Panc1 (cell line): ENCODE measurements around the gene ZNF594. TPM values are rescaled to one million over a fixed set of nuclear protein-coding genes. Genes with fewer than 3 reads are reported as not detected.

Experiments used
- ATAC-seq: fragments of 200-7000 bp; cut with Tn5 transposase; 2 replicates; pipeline ENCODE4 v1.9.1; 2020; ENCODE audit warnings: mild to moderate bottlenecking, moderate library complexity
- BruUV-seq: library from RNA; stranded (reverse); fragments of 400-500 nt; replicated peaks from 2 replicates; lab custom pipeline; 2021; lab: Mats Ljungman, UMichigan
- CTCF ChIA-PET: fragments of 300-600 bp; sonication (Branson Sonifier 250); formaldehyde crosslinking; loops from one replicate; lab custom pipeline; 2022; ENCODE audit warnings: antibody characterized with exemption; lab: Charles Lee
- POLR2A ChIA-PET: fragments of 300-600 bp; sonication (Branson Sonifier 250); formaldehyde crosslinking; loops from one replicate; lab custom pipeline; 2022; ENCODE audit warnings: antibody characterized with exemption; lab: Charles Lee
- DNase-seq: peaks from one replicate; pipeline ENCODE4 v3.0.0-alpha.2; 2010; ENCODE audit warnings: low read depth, low spot score
- H3K27ac ChIP-seq: 2 replicates; pipeline ENCODE4 v1.5.1; 2011; ENCODE audit warnings: mild to moderate bottlenecking, low read length, inconsistent platforms
- H3K27me3 ChIP-seq: fragments of 200-500 bp; sonication (Bioruptor generic); 2 replicates; pipeline ENCODE4 v1.6.0; 2014; ENCODE audit warnings: low read length, inconsistent platforms; ENCODE audit not compliant: control insufficient read depth, insufficient read depth
- H3K36me3 ChIP-seq: fragments of 200-500 bp; sonication (Bioruptor generic); 2 replicates; pipeline ENCODE4 v1.5.1; 2014; ENCODE audit warnings: inconsistent platforms, mild to moderate bottlenecking, low read length, moderate library complexity; ENCODE audit not compliant: control insufficient read depth, insufficient read depth
- H3K4me1 ChIP-seq: 2 replicates; pipeline ENCODE4 v1.5.1; 2011; ENCODE audit warnings: inconsistent platforms, mild to moderate bottlenecking, low read length, moderate library complexity; ENCODE audit not compliant: control insufficient read depth, insufficient read depth
- H3K4me3 ChIP-seq, 2 experiments: 2 replicates each; pipeline ENCODE4 v1.5.1; 2011 to 2012; ENCODE audit warnings: low read depth in 2 of 2, low read length in 2 of 2, mild to moderate bottlenecking in 2 of 2, inconsistent platforms in 1 of 2, moderate library complexity in 1 of 2
- H3K9me3 ChIP-seq: fragments of 200-500 bp; sonication (Bioruptor generic); 2 replicates; pipeline ENCODE4 v1.5.1; 2014; ENCODE audit warnings: low read depth, mild to moderate bottlenecking, inconsistent platforms, low read length, moderate library complexity; ENCODE audit not compliant: control insufficient read depth, insufficient read depth
- CTCF ChIP-seq: fragments of 450-650 bp; IDR thresholded peaks from 2 replicates; pipeline ENCODE4 v1.5.1; 2017; ENCODE audit warnings: mild to moderate bottlenecking
- POLR2AphosphoS5 ChIP-seq: IDR thresholded peaks from 2 replicates; pipeline ENCODE4 v1.6.1; 2012; ENCODE audit warnings: mild to moderate bottlenecking, low read depth, low read length, moderate library complexity
- REST ChIP-seq, 2 experiments: IDR thresholded peaks; 2 replicates each; pipeline ENCODE4 v1.6.1; 2011 to 2012; ENCODE audit warnings: low read depth in 2 of 2, control low read depth in 1 of 2, low read length in 1 of 2, mild to moderate bottlenecking in 1 of 2, moderate library complexity in 1 of 2; ENCODE audit not compliant: insufficient read depth in 1 of 2
- SIN3A ChIP-seq: IDR thresholded peaks from 2 replicates; pipeline ENCODE4 v1.6.1; 2012; ENCODE audit warnings: low read depth, mild to moderate bottlenecking, low read length, moderate library complexity, borderline replicate concordance; ENCODE audit not compliant: insufficient read depth
- TCF7L2 ChIP-seq: IDR thresholded peaks from 2 replicates; pipeline ENCODE4 v1.6.1; 2011; ENCODE audit warnings: mild to moderate bottlenecking, low read depth, low read length, inconsistent platforms
- in situ Hi-C: cut with HindIII; loops from 2 replicates; pipeline ENCODE4 v1.10.0; 2016; ENCODE audit warnings: low sequenced_read_pairs, low pct_unique_long_range_greater_than_20kb
- intact Hi-C: fragments of 100-400 bp; cut with micrococcal nuclease; formaldehyde crosslinking; loops from one replicate; pipeline ENCODE4 v1.10.0; 2022; ENCODE audit not compliant: unreplicated experiment
- total RNA-seq: library from RNA; stranded (reverse); gene quantifications from one replicate; pipeline ENCODE4 v1.2.1, GENCODE V29; 2021; ENCODE audit not compliant: unreplicated experiment

Gene ZNF594
- total RNA-seq, 1 experiment from 2014 or later = 5.6 TPM

- DNase-seq (no peak), ATAC-seq (no peak)
- in situ Hi-C loops = no loop called here
- no peaks in the 10 kb centered on the region for H3K4me1 ChIP-seq
- no peak overlapping the region for H3K4me3 ChIP-seq
- H3K9me3 ChIP-seq = no peaks in the 10 kb centered on the region
- CTCF ChIA-PET = interaction anchor here (0.8 kb wide), 1 partner anchor 40 kb away, joined by 4 read pairs; no protein-coding TSS in a partner anchor
- intact Hi-C loops = loop anchor here (5.0 kb wide), 1 partner anchor 41 kb away; no protein-coding TSS in a partner anchor
- POLR2A ChIA-PET = no interaction called here
- H3K27ac ChIP-seq = no peak overlapping the region
- no peak for TF ChIP-seq TCF7L2
- no peak for TF ChIP-seq CTCF
- no peak for TF ChIP-seq POLR2AphosphoS5
- no peak for TF ChIP-seq REST (IDR thresholded peaks at IDR 0.05; ENCODE audit: insufficient read depth in 1 of 2, low read depth in 2 of 2, low read length in 1 of 2)
- TF ChIP-seq SIN3A = no peak
- no TSS peak for BruUV-seq
- no peaks in the 10 kb centered on the region for H3K27me3 ChIP-seq
- no peaks in the 10 kb centered on the region for H3K36me3 ChIP-seq
Observed at GRCh38 chr17:5238333-5238732, 46.7 kb upstream of the ZNF594 start.

- no TSS peak for BruUV-seq
- intact Hi-C loops = loop anchor here (5.0 kb wide), 1 partner anchor 40 kb away; no protein-coding TSS in a partner anchor
- Histone ChIP-seq H3K4me1 (no peaks in the 10 kb centered on the region), H3K27ac (no peak overlapping the region), H3K27me3 (no peaks in the 10 kb centered on the region), H3K36me3 (no peaks in the 10 kb centered on the region), H3K4me3 (no peak overlapping the region), H3K9me3 (no peaks in the 10 kb centered on the region)
- DNase-seq = peak; percentile 82
- POLR2A ChIA-PET = interaction anchor here (0.6 kb wide), 1 partner anchor 29 kb away, joined by 3 read pairs; no protein-coding TSS in a partner anchor
- CTCF ChIA-PET = interaction anchor here (0.8 kb wide), 1 partner anchor 39 kb away, joined by 4 read pairs; no protein-coding TSS in a partner anchor
- in situ Hi-C loops = no loop called here
- TF ChIP-seq CTCF (peak; percentile 87), REST (IDR thresholded peaks at IDR 0.05; ENCODE audit: insufficient read depth in 1 of 2, low read depth in 2 of 2, low read length in 1 of 2) (no peak)
- peak; percentile 91 for ATAC-seq
Observed at GRCh38 chr17:5237541-5238016, 45.9 kb upstream of the ZNF594 start.
